Measurements from ENCODE around the gene ZNF365.

The ZNF365 gene

GRCh38 chr10:62414359-62414758, 40.2 kb downstream of the ZNF365 start:
- no peak overlapping the region for H3K27ac ChIP-seq (ENCODE audit: low read depth, low read length, severe bottlenecking)
- H3K4me1 ChIP-seq (ENCODE audit: control insufficient read depth, insufficient read depth, low read length, poor library complexity, severe bottlenecking) = no peaks in the 10 kb centered on the region
- no peaks in the 10 kb centered on the region for H3K36me3 ChIP-seq (ENCODE audit: control insufficient read depth, insufficient read depth, low read length)
- peaks cover 5% of the 10 kb centered on the region for H3K9me3 ChIP-seq (ENCODE audit: control insufficient read depth, low read length)
- WGBS, 2 experiments (ENCODE audit: insufficient coverage in 2 of 2) = no CpG with 5 or more reads among the region's 1 CpG
- no peak overlapping the region for H3K4me3 ChIP-seq (ENCODE audit: extremely low read depth, insufficient read depth, low read length, poor library complexity, severe bottlenecking)

GRCh38 chr10:62422068-62422590, 48.0 kb downstream of the ZNF365 start:
- no peak overlapping the region for H3K4me3 ChIP-seq (ENCODE audit: extremely low read depth, insufficient read depth, low read length, poor library complexity, severe bottlenecking)
- no peaks in the 10 kb centered on the region for H3K36me3 ChIP-seq (ENCODE audit: control insufficient read depth, insufficient read depth, low read length)
- no CpG with 5 or more reads among the region's 1 CpG for WGBS, 2 experiments (ENCODE audit: insufficient coverage in 2 of 2)
- no peaks in the 10 kb centered on the region for H3K9me3 ChIP-seq (ENCODE audit: control insufficient read depth, low read length)
- peaks cover 14% of the 10 kb centered on the region for H3K4me1 ChIP-seq (ENCODE audit: control insufficient read depth, insufficient read depth, low read length, poor library complexity, severe bottlenecking)
- no peak overlapping the region for H3K27ac ChIP-seq (ENCODE audit: low read depth, low read length, severe bottlenecking)

GRCh38 chr10:62424026-62424425, 49.9 kb downstream of the ZNF365 start:
- H3K4me3 ChIP-seq (ENCODE audit: extremely low read depth, insufficient read depth, low read length, poor library complexity, severe bottlenecking) = no peak overlapping the region
- no peak overlapping the region for H3K27ac ChIP-seq (ENCODE audit: low read depth, low read length, severe bottlenecking)
- H3K36me3 ChIP-seq (ENCODE audit: control insufficient read depth, insufficient read depth, low read length) = no peaks in the 10 kb centered on the region
- H3K9me3 ChIP-seq (ENCODE audit: control insufficient read depth, low read length) = no peaks in the 10 kb centered on the region
- WGBS, 2 experiments (ENCODE audit: insufficient coverage in 2 of 2) = no CpG with 5 or more reads among the region's 1 CpG
- H3K4me1 ChIP-seq (ENCODE audit: control insufficient read depth, insufficient read depth, low read length, poor library complexity, severe bottlenecking) = peaks cover 14% of the 10 kb centered on the region

- Histone ChIP-seq H3K4me3 (ENCODE audit: extremely low read depth, insufficient read depth, low read length, poor library complexity, severe bottlenecking) (no peak overlapping the region), H3K4me1 (ENCODE audit: control insufficient read depth, insufficient read depth, low read length, poor library complexity, severe bottlenecking) (peaks cover 16% of the 10 kb centered on the region), H3K27ac (ENCODE audit: low read depth, low read length, severe bottlenecking) (no peak overlapping the region), H3K9me3 (ENCODE audit: control insufficient read depth, low read length) (no peaks in the 10 kb centered on the region), H3K36me3 (ENCODE audit: control insufficient read depth, insufficient read depth, low read length) (no peaks in the 10 kb centered on the region)
- 50 to 64% methylated on average over 1 of the region's 1 CpG for WGBS, 2 experiments (ENCODE audit: insufficient coverage in 2 of 2)
Measured at GRCh38 chr10:62426086-62426485, 51.9 kb downstream of the ZNF365 start.

- H3K4me3 ChIP-seq (ENCODE audit: extremely low read depth, insufficient read depth, low read length, poor library complexity, severe bottlenecking) = no peak overlapping the region
- H3K27ac ChIP-seq (ENCODE audit: low read depth, low read length, severe bottlenecking) = no peak overlapping the region
- H3K36me3 ChIP-seq (ENCODE audit: control insufficient read depth, insufficient read depth, low read length) = no peaks in the 10 kb centered on the region
- 6 to 22% methylated on average over 2 of the region's 3 CpGs for WGBS, 2 experiments (ENCODE audit: insufficient coverage in 2 of 2)
- H3K4me1 ChIP-seq (ENCODE audit: control insufficient read depth, insufficient read depth, low read length, poor library complexity, severe bottlenecking) = peaks cover 16% of the 10 kb centered on the region
- H3K9me3 ChIP-seq (ENCODE audit: control insufficient read depth, low read length) = no peaks in the 10 kb centered on the region
Measured at GRCh38 chr10:62426600-62426999, 52.4 kb downstream of the ZNF365 start.

- Histone ChIP-seq H3K27ac (ENCODE audit: low read depth, low read length, severe bottlenecking) (no peak overlapping the region), H3K4me3 (ENCODE audit: extremely low read depth, insufficient read depth, low read length, poor library complexity, severe bottlenecking) (no peak overlapping the region), H3K36me3 (ENCODE audit: control insufficient read depth, insufficient read depth, low read length) (no peaks in the 10 kb centered on the region), H3K9me3 (ENCODE audit: control insufficient read depth, low read length) (no peaks in the 10 kb centered on the region), H3K4me1 (ENCODE audit: control insufficient read depth, insufficient read depth, low read length, poor library complexity, severe bottlenecking) (peaks cover 17% of the 10 kb centered on the region)
- 100% methylated on average over 1 of the region's 1 CpG; no CpG with 5 or more reads in 1 of the 2 experiments for WGBS, 2 experiments (ENCODE audit: insufficient coverage in 2 of 2)
Measured at GRCh38 chr10:62430881-62431280, 56.7 kb downstream of the ZNF365 start.

GRCh38 chr10:62433181-62433692, 59.1 kb downstream of the ZNF365 start:
- Histone ChIP-seq H3K36me3 (ENCODE audit: control insufficient read depth, insufficient read depth, low read length) (no peaks in the 10 kb centered on the region), H3K9me3 (ENCODE audit: control insufficient read depth, low read length) (no peaks in the 10 kb centered on the region), H3K4me1 (ENCODE audit: control insufficient read depth, insufficient read depth, low read length, poor library complexity, severe bottlenecking) (peaks cover 9% of the 10 kb centered on the region), H3K4me3 (ENCODE audit: extremely low read depth, insufficient read depth, low read length, poor library complexity, severe bottlenecking) (no peak overlapping the region), H3K27ac (ENCODE audit: low read depth, low read length, severe bottlenecking) (no peak overlapping the region)
- 85 to 100% methylated on average over 1 to 3 of the region's 5 CpGs for WGBS, 2 experiments (ENCODE audit: insufficient coverage in 2 of 2)

- Histone ChIP-seq H3K4me3 (ENCODE audit: extremely low read depth, insufficient read depth, low read length, poor library complexity, severe bottlenecking) (no peak overlapping the region), H3K27ac (ENCODE audit: low read depth, low read length, severe bottlenecking) (no peak overlapping the region), H3K36me3 (ENCODE audit: control insufficient read depth, insufficient read depth, low read length) (no peaks in the 10 kb centered on the region), H3K9me3 (ENCODE audit: control insufficient read depth, low read length) (no peaks in the 10 kb centered on the region), H3K4me1 (ENCODE audit: control insufficient read depth, insufficient read depth, low read length, poor library complexity, severe bottlenecking) (peaks cover 9% of the 10 kb centered on the region)
- 80 to 92% methylated on average over 2 to 3 of the region's 4 CpGs for WGBS, 2 experiments (ENCODE audit: insufficient coverage in 2 of 2)
Measured at GRCh38 chr10:62433901-62434300, 59.7 kb downstream of the ZNF365 start.

GRCh38 chr10:62437696-62438095, 63.5 kb downstream of the ZNF365 start:
- Histone ChIP-seq H3K27ac (ENCODE audit: low read depth, low read length, severe bottlenecking) (no peak overlapping the region), H3K4me3 (ENCODE audit: extremely low read depth, insufficient read depth, low read length, poor library complexity, severe bottlenecking) (no peak overlapping the region)
- WGBS, 2 experiments (ENCODE audit: insufficient coverage in 2 of 2) = no CpG with 5 or more reads among the region's 3 CpGs

GRCh38 chr10:62442006-62442405, 67.8 kb downstream of the ZNF365 start:
- H3K4me1 ChIP-seq (ENCODE audit: control insufficient read depth, insufficient read depth, low read length, poor library complexity, severe bottlenecking) = peaks cover 4% of the 10 kb centered on the region
- 67 to 77% methylated on average over 1 to 3 of the region's 3 CpGs for WGBS, 2 experiments (ENCODE audit: insufficient coverage in 2 of 2)
- no peak overlapping the region for H3K27ac ChIP-seq (ENCODE audit: low read depth, low read length, severe bottlenecking)
- H3K4me3 ChIP-seq (ENCODE audit: extremely low read depth, insufficient read depth, low read length, poor library complexity, severe bottlenecking) = no peak overlapping the region
- H3K9me3 ChIP-seq (ENCODE audit: control insufficient read depth, low read length) = no peaks in the 10 kb centered on the region
- no peaks in the 10 kb centered on the region for H3K36me3 ChIP-seq (ENCODE audit: control insufficient read depth, insufficient read depth, low read length)

More at GRCh38 chr10:62437696-62438095, 63.5 kb downstream of the ZNF365 start:
- Histone ChIP-seq H3K9me3 (ENCODE audit: control insufficient read depth, low read length) (no peaks in the 10 kb centered on the region), H3K4me1 (ENCODE audit: control insufficient read depth, insufficient read depth, low read length, poor library complexity, severe bottlenecking) (peaks cover 3% of the 10 kb centered on the region), H3K36me3 (ENCODE audit: control insufficient read depth, insufficient read depth, low read length) (no peaks in the 10 kb centered on the region)

GRCh38 chr10:62442894-62443669, 68.9 kb downstream of the ZNF365 start:
- Histone ChIP-seq H3K4me1 (ENCODE audit: control insufficient read depth, insufficient read depth, low read length, poor library complexity, severe bottlenecking) (peaks cover 4% of the 10 kb centered on the region), H3K27ac (ENCODE audit: low read depth, low read length, severe bottlenecking) (no peak overlapping the region), H3K4me3 (ENCODE audit: extremely low read depth, insufficient read depth, low read length, poor library complexity, severe bottlenecking) (no peak overlapping the region), H3K36me3 (ENCODE audit: control insufficient read depth, insufficient read depth, low read length) (no peaks in the 10 kb centered on the region), H3K9me3 (ENCODE audit: control insufficient read depth, low read length) (no peaks in the 10 kb centered on the region)
- 91 to 99% methylated on average over 7 to 8 of the region's 8 CpGs for WGBS, 2 experiments (ENCODE audit: insufficient coverage in 2 of 2)

Measured in mesodermal cell (in vitro differentiated cells).